Measurements from ENCODE around the gene AQP12B.
"Not testable (repeated sequence)": the region's sequence is repeated elsewhere in the genome, so short reads cannot be mapped to it uniquely, and the experiment has no call there.

AQP12B gene

DNA sequence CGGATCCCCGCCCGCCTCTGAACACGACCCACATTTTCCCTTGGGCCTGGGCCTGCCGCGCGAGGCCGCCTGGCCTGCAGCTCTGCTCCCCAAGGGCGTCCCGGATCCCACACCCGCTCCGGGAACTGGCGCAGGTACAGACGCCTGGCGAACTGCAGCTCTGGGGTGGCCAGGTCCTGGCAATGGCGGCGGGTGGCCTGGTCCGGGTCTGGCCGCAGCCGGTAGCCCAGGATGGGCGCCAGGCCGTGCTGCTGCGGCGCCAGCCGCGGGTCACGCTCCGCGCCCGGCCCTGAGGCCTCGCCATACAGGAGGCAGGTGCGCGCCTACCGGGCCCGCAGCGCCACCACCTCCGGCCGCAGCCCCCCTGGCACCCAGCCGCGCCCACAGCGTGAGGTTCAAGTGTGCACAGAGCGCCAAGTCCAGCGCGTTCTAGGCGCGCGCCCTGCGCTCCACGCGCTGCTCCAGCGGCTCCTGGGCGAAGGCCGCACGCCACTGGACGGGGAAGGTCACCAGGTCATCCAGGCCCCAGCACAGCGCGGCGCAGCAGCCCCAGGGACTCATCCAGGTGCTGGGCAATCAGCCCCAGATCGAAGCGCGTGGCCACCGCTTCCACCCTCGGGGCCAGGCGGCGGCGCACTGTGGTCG is 18.5 kb upstream of the AQP12B start:
- no peak for DNase-seq

DNA sequence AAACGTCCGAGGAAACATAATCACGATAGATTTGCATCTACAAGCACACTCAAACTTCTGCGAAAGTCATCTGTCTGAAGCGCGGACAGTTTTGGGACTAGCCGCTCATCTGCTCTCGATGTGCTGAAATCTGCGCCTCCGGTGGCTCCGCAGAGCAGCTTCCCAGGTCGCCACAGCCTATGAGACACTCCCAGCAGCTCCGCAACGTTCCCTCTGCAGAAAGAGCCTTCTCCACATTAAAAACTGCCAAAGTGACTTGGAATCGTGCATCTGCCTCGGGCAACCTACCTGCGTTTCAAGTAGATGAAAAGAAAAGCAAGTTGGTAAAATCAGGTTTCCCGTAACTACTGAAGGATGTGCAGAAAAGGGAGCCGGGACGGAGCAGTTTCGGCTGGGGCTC is 17.9 kb upstream of the AQP12B start:
- DNase-seq, result not testable (repeated sequence)

DNA sequence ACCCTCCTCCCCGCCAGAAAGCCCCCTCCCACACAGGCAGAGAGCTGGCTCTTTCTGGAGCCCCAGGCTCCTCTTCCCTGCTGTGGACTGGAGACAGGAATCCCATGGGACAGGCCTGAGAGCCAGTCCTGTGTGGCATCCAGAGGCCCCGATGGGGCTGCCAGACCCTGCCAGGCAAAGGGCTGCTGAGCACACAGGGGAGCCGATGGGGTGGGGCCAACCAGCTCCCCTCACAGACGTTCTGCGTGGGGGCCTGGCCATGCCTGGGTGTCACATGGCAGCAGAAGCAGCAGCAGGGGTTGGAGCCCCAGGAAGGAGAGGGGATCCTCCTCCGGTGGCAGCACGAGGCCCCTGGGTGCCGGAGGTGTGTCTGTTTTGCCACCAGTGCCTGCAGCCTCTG is 17.1 kb upstream of the AQP12B start:
- DNase-seq, result not testable (repeated sequence)

DNA sequence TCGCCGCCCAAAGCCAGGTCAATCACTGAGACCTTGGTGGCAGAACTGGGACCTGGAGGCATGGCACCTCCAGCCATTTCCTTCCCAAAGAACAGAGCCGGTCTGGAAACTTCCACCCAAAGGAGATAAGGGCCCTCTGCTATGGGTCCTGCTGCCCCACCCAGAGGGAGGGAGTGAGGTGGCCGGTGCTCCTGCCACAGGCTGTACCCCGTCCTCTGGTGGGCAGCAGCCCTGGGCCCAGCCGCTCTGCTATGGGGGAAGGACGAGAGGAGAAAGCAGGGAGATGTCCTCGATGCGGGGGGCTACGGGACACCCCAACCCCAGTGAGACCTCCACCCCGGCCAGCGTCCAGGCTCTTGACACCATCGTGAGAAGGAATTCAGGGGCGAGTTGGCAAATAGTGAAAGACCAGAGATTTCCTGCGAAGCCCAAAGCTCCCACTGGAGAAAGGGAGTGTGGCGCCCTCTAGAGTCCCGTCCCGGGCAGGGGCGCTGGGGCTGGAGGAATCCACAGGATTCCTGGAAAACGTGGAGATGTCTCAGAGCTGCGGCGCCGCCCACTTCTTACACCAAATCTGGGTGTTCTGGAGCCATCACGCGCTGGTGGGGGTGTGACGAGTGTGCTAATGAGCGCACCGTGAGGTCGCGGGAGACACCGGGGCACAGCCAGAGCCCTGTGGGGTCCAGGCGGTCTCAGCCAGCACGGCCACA is 16.3 kb upstream of the AQP12B start:
- not testable (repeated sequence) for DNase-seq

DNA sequence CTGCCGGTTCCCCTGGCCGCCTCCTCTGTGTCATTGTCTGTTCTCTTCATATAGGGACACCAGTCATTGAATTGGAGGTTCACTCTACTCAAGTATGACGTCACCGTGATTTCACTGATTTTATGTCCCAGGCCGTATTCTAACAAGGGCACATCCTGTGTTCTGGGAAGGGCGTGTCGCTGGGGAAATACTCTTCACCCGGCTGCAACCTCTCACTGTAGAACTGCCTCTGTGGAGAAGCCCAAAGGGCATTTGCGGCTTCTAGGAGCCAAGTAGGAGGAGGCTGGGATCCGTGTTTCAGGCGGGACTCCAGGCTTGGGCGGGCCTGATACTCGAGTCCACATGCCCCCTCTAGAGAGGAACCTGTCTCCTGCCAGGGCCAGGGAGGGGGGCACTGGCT is 13.8 kb upstream of the AQP12B start:
- DNase-seq, result not testable (repeated sequence)

DNA sequence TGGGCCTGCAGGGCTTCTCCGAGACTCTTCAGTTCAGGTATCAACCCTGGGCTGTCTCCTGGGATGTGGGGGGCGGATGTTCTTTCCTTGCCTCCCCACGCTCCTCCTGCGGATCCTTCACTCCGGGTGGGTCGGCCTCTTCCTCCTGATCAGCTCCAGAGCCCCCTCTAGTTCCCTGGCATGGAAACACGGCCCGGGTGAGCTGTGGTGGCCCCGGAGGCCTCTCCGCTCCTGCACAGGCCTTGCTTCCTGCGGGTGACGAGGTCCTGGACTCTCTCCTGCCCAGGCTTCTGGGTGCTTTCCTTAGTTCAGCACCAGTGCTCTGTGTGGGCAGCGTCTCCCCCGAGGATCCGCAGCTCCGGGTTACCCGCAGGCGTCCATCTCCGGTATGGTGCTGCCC is 12.9 kb upstream of the AQP12B start:
- not testable (repeated sequence) for DNase-seq

DNA sequence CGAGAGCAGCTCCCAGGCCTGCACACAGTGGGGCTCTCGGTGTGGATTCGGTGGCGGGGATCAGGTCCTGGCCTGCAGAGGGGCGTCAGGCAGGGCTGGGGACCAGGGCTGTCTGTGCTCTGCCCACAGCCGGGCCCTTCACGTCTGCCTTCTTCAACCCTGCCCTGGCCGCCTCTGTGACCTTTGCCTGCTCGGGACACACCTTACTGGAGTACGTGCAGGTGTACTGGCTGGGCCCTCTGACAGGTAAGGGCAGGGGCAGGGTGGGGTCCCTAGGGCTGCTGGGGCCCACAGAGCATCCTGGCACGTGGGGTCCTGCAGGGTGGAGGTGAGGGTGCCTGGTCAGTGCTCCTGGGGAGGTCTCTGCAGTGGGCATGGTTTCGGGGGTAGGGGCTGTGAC is 11.6 kb upstream of the AQP12B start:
- DNase-seq, result not testable (repeated sequence)

DNA sequence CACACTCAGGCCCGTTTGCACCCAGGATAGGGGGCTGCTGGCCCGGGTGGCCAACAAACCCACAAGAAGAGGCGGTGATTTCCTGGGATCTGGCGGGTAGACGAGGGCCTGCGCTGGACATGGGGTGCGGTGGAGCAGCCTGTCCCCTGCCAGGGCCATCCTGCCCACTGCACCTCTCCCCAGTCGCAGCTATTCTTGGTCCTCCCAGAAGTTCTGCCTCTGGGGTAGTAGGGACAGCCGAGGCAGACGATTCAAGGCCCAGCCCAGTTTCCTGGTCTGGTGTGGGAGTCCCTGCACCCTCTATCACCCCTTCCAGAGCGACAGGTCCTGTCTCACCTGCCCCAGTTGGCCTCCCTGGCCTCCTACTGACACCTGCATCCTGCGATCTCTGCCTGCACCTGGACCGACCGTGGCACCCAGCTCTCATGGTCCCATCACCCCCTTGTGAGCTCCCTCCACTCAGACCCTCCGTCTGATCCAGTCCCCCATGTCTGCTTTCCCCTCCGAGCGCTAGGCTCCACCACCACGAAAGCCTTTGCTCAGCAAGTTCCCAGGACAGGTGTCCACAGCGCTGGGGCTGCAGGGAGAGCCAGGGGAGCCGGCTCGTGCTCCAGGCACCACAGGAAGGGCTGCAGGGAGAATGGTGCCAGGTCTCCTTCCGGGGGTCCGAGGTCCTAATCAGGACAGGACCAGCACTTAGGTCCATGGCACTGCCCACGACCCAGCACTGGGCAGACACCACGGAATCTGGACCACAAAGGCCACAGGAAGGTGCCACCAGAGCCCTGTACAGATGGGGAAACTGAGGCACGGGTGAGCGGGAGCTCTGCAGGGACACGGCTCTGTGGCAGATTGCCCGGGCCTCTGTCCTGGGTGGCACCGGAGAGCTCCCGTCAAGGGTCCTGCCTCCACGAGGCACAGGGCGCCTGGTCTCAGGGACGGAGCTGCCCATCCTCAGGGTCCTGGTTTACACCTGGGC is 10.2 kb upstream of the AQP12B start:
- DNase-seq, result not testable (repeated sequence)

DNA sequence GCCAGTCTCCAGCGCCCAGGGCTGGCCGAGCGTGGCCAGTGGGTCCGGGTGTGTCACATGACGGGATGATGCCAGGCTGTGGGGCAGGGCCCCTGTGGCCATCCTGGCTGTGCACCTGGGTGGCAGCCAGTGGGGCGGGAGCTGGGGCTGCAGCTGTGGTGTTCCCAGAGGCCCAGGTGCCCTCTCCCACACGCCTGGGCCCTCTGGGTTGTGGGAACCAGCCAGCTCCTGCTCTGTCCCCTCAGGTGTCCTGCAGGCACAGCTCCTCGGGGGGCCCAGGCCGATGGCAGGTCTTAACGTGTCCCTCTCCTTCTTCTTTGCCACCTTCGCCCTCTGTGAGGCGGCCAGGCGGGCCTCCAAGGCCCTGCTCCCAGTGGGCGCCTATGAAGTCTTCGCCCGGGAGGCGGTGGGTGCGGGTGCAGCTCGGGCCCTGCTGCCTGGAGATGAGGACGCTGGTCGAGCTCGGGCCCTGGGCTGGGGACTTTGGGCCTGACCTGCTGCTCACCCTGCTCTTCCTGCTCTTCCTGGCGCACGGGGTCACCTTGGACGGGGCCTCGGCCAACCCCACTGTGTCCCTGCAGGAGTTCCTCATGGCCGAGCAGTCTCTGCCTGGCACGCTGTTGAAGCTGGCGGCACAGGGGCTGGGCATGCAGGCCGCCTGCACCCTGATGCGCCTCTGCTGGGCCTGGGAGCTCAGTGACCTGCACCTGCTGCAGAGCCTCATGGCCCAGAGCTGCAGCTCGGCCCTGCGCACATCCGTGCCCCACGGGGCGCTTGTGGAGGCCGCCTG is 9.1 kb upstream of the AQP12B start, which contains the start of gene AQP12A:
Gene AQP12A, plus strand, starts transcription at position 236 of the 790 bp plus-strand sequence. Its CDS starts 48 bp downstream, at position 284.
- DNase-seq, result not testable (repeated sequence)

DNA sequence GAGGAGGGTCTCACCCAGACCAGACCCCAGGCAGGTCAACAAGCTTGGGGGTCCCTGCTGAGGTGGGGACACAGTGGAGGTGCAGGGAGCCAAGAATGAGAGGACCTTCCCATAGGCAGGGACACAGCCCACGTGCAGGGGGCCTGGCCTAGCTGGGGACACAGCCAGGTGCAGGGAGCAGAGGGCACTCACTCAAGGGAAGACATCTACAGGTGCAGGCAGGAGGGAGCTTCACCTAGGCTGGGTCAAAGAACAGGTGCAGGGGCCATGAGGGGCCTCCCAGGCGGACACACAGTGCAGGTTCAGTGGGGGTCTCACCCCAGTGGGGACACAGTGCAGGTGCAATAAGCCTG is 8.4 kb upstream of the AQP12B start:
- not testable (repeated sequence) for DNase-seq

DNA sequence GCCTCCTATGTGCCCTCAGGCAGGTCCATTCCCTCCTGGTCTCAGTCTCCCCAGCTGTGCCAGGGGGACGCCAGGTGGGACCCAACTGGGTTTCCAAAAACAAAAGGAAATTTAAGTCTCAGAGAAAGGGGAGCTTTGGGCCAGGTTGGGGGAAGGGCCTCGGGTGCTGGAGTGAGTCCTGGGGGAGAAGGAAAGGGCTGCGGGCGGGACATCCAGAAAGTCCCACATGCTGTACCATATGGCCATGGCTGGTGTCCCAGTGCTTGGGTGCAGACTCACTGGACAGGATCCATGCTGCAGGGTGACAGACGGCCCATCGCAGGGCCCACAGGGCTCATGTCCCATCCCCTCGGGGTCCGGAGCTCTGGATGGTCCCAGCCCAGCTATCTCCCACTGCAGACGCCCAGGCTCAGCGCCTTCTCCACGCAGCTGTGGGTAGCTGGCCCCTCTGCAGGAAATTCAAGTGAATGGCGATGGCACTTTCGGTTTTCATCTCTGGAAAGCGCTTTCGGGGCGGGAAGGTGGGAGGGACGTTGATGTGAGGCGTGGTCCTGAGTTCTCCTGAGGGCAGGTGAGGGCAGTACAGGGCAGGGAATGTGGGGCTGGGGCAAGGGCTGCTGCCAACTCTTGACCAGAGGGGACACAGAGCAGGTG is 7.9 kb upstream of the AQP12B start:
- not testable (repeated sequence) for DNase-seq

DNA sequence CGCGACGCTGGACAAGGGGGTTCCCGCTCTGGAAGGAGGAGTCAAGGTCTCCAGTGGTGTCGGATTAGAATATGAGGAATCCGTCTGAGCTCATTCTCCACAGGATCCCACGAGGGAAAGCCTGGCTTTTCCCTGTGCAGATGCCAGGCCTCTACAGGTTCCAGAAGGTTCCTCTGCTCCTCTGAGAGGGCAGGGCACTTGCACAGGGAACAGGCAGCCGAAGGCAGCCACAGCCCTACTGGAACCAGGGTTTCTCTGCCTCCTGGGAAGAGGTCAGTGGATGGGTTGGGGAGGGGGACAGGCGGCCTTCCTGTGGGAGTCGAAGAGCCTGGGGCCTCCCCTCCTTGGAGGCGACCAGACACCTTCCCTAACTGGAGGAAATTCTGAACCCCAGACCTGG is 7.3 kb upstream of the AQP12B start:
- DNase-seq, result no peak

DNA sequence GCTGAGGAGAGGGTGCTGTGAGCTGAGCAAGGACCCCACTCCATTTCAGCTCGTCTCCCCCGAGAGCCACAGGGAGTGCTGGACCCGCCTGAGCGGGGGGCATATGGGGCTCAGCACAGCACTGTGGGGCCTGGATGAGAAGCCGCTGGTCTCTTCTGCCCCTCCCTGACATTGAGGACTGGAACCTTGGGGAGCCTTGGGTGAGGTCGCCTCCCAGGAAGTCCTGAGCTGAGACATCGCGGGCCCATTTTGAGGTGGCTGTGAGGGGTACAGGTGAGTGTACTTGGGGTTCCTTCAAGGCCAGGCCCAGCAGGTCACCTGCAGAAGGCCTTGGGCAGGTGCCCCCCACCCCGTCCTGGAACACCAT is 5.9 kb upstream of the AQP12B start:
- DNase-seq, result no peak

DNA sequence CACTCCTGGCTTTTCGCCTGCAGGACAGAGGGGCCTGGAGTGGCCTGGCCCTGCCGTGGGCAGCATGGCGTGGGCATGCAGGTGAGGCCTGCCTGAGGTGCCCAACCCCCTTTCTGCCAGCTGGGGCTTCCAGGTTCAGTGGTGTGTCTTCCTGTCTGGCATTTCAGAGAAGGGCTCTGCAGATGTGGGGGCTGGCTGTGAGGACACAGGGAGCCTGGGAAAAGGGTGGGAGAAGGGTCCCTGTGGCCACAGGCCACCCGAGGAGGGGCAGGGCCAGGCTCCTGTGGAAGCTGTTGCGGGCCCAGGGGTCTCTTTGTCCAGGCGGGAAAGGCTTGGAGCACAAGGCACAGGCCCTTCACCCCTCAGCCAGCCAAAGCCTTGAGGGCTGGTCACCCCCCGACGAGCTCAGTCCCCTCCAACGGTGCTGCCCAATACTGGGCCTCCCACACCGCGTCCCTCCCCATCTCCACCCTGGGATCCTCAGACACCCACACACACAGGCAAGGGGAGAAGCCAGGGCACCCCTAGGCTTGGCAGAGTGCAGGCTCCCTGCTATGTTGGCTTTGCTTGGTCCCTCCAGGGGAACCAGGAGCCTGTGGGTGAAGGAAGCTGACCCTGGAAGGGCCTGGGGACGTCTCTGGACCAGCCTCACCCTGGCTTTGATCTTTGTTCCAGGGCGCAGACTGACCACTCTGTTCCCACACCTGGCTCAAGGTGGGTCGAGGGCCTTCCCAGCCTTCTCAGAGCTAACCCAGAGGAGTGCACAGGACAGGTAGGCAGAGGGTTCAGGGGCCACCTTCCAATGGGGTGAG is 5.3 kb upstream of the AQP12B start:
- DNase-seq, result no peak

DNA sequence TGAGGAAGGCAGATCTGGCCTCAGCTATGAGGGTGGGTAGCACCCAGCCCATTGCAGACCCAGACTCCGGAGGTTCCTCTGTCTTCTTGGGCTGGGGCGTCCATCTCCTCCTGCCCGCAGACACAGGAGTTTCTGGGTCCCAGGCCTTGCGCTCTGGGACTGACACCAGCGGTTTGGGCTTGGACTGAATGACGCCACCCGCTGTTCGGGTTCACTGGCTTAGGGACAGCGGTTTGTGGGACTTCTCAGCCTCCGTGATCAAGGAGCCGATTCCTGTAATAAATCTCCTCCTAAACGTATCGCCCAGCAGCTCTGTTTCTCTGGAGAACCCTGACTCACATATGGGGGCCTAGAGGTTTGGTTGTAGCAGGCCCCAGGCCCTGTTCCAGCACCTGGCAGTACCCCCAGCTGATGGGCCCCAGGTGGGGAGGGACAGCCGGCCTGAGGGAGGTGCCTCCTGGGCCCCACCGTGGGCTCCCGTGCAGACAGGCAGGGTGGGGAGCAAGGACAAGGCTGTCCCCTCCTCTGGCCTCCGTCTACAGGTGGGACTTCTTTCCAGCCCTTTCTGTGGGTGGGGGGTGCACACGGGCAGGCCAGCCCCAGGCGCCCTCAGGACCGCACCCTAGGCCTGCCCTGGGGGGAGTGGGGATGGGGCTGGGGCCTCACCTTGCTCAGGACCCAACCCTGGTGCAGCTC is 4.5 kb upstream of the AQP12B start:
- no peak for DNase-seq

DNA sequence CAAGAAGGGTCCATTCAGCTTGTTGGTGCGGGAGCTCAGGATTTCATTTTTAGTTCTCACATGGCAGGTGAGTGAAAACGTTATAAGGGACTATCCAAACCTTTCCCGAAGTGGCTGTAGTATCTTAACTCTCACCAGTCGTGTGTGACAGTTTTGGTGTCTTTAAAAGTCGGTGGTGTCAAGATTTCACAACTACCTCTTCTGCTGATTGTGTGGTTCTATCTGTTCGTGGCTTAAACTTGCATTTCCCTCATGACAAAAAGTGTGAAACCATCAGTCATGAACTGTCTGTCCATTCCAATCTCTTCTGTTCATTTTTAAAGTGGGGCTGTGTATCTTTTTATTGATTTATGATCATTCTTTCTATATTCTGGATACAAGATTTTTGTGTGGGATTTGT is 3.8 kb upstream of the AQP12B start:
- no peak for DNase-seq

DNA sequence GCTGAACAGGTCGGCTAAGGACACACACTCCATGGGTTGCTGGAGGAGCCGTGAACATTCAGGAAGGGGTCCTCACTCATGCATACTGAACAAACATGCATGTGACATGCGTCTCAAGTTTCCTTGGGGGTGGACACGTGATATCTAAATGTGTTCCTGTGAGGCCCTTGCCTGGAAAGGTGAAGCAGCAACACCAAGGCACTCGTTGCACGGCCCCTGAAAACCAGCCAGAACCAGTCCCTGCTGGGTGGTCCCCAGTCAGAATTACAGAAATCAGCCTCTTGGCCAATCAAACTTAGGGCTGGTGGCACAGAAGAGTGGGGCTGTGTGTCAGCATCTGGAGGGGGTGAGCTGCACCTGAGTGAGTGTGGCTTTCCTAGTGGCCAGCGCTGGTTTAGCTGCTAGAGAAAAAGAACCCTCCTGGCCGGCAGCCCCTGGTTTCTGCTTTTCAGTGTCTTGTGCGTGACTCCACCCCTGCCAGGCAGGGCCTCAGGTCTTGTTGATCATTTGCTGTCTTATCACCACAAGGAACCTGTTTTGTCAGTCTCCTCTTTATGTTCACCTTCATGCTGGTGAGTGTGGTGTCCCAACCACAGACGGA is 3.2 kb upstream of the AQP12B start:
- DNase-seq, result no peak

DNA sequence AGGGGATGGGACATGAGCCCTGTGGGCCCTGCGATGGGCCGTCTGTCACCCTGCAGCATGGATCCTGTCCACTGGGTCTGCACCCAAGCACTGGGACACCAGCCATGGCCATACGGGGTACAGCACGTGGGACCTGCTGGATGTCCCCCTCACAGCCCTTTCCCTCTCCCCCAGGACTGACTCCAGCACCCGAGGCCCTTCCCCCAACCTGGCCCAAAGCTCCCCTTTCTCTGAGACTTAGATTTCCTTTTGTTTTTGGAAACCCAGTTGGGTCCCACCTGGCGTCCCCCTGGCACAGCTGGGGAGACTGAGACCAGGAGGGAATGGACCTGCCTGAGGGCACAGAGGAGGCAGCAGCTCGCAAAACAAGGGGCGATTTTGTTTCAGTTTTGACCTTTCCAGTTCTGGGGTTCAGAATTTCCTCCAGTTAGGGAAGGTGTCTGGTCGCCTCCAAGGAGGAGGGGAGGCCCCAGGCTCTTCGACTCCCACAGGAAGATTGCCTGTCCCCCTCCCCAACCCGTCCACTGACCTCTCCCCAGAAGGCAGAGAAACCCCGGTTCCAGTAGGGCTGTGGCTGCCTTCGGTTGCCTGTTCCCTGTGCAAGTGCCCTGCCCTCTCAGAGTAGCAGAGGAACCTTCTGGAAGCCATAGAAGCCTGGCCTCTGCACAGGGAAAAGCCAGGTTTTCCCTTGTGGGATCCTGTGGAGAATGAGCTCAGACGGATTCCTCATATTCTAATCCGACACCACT is 1.5 kb upstream of the AQP12B start:
- DNase-seq, result not testable (repeated sequence)

DNA sequence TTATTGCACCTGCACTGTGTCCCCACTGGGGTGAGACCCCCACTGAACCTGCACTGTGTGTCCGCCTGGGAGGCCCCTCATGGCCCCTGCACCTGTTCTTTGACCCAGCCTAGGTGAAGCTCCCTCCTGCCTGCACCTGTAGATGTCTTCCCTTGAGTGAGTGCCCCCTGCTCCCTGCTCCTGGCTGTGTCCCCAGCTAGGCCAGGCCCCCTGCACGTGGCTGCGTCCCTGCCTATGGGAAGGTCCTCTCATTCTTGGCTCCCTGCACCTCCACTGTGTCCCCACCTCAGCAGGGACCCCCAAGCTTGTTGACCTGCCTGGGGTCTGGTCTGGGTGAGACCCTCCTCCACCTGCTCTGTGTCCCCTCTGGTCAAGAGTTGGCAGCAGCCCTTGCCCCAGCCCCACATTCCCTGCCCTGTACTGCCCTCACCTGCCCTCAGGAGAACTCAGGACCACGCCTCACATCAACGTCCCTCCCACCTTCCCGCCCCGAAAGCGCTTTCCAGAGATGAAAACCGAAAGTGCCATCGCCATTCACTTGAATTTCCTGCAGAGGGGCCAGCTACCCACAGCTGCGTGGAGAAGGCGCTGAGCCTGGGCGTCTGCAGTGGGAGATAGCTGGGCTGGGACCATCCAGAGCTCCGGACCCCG is 769 bp upstream of the AQP12B start:
- not testable (repeated sequence) for DNase-seq
